Thyroid gland (tissue), 4 donors: ENCODE data around the gene TCERG1L.

ENCODE experiments used
- CTCF ChIP-seq, 6 experiments: fragments of 200-600 bp in 3 of 6; fragments of 450-650 bp in 3 of 6; sonication (generic) in 3 of 6; IDR thresholded peaks; one replicate each; pipeline ENCODE4 v1.5.1; 2016 to 2019; ENCODE audit warnings: antibody characterized with exemption in 6 of 6, mild to moderate bottlenecking in 2 of 6, inconsistent platforms in 1 of 6, moderate library complexity in 1 of 6
- POLR2A ChIP-seq, 2 donors: fragments of 450-650 bp; IDR thresholded peaks; one replicate each; pipeline ENCODE4 v1.6.1; 2017; ENCODE audit warnings: antibody characterized with exemption in 2 of 2, mild to moderate bottlenecking in 2 of 2, moderate library complexity in 1 of 2

DNA sequence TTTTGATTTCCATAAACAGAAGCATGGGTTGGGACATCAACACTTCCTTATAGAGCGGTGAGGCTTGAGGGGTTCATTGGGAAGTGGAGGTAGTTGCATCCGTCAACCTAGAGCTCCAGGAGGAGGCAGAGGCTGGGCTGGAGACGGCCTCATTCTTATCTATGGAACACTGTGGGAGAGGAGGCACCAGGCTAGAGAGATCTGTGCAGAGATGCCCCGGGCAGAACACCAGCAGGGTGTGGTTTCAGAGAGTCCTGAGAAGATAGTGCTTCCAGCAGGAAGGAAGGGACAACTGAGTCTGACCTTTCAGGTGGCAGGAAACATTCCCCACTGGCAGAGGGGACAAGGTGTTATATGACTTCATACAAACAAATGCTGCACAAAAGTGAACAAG is 56.7 kb downstream of the TCERG1L start:
- TF ChIP-seq POLR2A (IDR thresholded peaks at IDR 0.05) (no peak), CTCF (IDR thresholded peaks at IDR 0.05) (no peak)
